HG03159 (cell line): ENCODE results near the gene RAB1A.
"Not testable (repeated sequence)": the region's sequence is repeated elsewhere in the genome, so short reads cannot be mapped to it uniquely, and the experiment has no call there.

ENCODE experiments used
- ATAC-seq: cut with Tn5 transposase; IDR thresholded peaks from one replicate; pipeline ENCODE4 v1.9.1; 2021; ENCODE audit warnings: mild to moderate bottlenecking, moderate library complexity; ENCODE audit not compliant: unreplicated experiment

RAB1A gene

DNA sequence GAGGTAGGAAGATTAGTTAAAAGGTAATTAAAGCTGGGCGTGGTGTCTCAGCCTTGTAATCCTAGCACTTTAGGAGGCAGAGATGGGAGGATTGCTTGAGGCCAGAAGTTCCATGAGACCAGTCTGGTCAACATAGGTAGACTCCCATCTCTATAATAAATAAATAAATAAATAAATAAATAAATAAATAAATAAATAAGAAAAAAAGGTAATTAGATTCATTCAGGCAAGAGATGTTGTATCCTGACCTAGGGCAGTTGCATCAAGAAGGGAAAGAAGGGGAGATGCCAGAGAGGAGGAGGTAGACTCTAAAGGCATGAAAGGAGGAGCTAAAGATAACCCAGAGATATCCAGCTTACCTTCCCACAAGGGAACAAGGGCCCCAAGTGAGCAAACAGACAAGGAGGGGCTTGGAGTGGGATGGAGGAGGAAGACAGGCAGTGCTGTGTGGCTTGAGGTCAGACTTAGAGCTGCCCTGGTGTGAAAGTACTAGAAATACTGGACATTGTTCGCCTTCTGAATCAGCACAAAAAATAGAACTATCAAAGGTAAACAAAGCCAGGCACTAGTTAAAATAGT lies 7.4 kb upstream of the RAB1A start:
- no peak for ATAC-seq

DNA sequence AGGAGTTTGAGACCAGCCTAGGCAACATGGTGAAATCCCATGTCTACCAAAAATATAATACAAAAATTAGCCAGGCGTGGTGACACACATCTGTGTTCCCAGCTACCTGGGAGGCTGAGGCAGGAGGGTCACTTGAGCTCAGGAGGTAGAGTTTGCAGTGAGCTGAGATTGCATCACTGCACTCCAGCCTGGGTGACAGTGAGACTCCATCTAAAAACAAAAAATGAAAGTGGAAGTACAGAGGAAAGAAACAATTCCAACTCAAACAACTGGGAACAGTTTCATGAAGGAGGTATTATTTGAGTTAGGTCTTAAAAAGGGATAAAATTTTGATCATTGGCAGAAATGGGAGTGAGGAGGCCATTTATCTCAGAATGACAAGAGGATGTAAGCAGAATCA lies 6.3 kb upstream of the RAB1A start:
- ATAC-seq, result no peak

DNA sequence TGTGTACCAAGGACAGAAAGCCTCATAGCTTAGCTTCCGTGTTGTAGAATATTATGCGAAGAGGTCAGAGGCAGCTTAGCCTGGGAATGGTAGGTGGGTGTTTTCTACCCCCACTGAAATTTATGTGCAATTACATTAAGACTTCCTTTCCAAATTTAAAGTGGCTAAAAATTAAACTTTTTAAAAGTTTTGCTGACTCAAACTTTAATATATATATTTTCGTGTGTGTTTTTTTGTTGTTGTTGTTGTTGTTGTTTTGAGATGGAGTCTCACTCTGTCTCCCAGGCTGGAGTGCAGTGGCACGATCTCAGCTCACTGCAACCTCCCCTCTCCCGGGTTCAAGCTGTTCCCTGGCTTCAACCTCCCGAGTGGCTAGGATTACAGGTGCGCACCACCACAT lies 4.3 kb upstream of the RAB1A start:
- ATAC-seq, result no peak

DNA sequence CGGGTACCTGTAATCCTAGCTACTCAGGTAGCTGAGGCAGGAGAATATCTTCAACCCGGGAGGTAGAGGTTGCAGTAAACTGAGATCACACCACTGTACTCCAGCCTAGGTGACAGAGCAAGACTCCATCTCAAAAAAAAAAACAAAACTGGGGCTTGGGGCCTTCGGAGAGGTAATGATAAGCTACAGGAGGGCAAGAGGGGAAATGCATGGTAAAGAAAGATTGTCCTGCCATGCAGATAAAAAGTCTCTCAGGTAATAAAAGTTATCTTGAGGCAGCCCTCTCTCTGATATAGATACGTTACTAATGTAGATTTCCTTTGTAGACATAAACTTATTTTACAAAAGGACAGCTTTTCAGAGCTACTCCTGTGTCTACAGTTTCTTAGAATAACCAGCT lies 3.7 kb upstream of the RAB1A start:
- no peak for ATAC-seq

DNA sequence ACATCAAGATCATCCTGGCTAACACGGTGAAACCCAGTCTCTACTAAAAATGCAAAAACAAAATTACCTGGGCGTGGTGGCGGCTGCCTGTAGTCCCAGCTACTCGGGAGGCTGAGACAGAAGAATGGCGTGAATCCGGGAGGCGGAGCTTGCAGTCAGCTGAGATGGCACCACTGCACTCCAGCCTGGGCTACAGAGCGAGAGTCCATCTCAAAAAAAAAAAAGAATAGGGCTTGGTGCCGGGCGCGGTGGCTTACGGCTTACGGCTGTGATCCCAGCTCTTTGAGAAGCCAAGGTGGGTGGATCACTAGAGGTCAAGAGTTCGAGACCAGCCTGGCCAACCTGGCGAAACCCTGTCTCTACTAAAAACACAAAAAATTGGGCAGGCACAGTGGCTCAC lies 3.0 kb upstream of the RAB1A start:
- not testable (repeated sequence) for ATAC-seq

DNA sequence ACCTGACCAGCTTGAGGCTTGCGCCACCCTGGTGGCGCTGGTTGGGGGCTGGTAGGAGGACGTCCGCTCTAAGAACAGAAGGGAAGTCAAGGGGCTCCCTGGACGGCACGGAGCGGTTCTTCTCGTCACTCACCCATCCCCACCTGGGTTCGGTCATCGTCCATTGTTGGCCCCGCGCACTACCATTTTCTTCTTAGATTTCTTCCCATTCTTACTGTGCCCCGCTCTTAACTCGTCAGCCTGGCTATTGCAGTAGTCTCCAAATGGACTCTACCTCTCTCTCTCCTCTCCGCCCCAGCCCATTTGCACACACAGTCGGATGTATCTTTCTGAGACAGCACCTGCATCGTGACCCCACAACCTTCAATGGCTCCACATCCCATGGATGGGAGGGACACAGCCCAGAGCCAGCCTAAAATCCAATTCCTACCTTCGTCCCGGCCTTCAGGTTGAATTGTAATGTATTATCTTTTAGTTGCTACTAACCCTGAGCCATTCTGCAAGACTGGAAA lies 814 bp upstream of the RAB1A start:
- peak; percentile 28 for ATAC-seq

DNA sequence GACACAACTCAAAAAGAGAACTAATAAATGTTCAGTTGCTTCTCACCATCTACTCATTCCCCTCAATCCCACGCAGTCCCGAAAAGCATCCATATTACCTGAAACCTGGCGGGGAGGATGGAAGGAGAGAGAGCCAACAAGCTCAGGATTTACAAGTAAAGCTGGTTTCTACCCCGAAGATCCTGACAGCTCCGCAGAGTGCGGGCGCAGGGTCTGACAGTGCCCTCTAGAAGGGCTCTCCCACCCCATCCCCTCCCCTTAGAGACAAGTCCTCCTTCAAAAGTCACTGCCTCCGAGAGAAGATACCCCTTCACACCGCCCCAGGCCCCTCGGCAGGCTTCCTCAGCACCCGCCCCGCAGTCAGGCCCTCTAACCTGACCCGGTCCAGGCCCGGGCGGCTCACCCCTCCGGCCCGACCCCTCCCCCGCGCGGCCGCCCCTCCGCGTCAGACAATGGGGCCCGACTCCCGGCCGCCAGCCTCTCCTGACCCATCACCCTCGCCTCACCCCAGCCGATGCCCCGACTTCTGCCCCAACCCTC lies 550 bp downstream of the RAB1A start:
- peak; percentile 0 for ATAC-seq

DNA sequence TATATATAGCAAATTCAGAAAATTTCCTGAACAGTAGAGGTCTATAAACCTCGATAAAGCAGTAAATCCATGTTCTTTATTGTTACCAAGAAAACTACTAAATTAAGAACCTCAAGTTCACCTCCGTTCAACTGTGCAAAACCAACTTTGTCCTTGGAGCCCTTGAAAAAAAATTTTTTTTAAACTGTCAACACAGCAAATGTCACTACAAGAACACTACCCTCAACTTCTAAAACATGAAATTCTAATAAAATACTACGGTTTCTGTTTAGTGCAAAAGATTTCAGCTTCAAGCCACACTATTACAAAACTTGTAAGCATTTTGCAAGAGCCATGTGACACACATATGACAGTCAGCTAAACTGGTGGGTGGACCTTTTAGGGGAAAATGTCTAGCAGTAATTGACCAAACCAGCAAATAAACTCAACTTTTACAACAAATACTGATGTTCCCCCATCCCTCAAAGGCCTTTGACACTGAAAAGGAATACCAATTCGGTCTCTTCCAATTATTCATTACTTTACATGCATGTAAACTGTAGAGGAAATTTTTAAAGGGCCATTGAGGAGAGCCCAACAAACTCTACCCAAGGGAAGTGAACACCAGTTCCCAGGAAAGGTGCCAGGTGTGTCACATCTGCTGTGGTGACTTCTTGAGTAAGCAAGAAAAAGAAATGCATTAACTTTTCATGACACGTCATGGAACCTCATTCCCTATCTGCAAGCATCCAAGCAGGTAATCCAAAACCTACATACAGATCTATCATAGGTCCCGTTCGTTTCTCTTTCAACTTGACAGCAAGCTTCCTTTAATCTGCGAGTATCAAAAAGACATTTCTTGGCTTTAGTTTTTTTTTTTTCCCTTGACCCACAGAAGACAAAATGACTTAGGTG lies 1.4 kb downstream of the RAB1A start:
- ATAC-seq, result no peak

DNA sequence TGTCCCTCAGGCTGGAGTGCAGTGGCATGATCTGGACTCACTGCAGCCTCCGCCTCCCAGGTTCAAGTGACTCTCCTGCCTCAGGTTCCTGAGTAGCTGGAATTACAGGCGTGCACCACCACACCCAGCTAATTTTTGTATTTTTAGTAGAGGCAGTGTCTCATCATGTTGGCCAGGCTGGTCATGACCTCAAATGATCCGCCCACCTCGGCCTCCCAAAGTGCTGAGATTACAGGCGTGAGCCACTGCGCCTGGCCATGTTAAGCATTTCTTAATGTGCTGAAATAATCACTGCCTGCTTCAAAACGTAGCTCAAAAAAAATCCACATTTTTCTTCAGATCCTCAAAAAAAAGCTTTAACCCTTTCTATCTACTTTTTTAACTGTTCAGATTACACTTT lies 4.4 kb downstream of the RAB1A start:
- ATAC-seq, result not testable (repeated sequence)

DNA sequence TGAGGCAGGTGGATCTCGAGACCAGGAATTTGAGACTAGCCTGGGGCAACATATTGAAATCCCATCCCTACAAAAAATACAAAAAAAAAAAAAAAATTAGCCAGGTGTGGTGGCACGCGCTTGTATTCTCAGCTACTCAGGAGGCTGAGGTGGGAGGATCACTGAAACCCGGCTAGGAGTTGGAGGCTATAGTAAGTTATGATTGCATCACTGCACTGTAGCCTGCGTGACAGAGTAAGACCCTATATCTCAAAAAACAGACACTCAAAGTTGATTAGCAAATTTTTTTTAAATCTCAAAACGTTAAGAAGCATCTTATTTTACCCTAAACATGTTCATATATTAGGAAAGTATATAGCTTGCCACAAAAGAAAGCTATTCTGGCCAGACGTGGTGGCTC lies 7.6 kb downstream of the RAB1A start:
- ATAC-seq, result no peak

DNA sequence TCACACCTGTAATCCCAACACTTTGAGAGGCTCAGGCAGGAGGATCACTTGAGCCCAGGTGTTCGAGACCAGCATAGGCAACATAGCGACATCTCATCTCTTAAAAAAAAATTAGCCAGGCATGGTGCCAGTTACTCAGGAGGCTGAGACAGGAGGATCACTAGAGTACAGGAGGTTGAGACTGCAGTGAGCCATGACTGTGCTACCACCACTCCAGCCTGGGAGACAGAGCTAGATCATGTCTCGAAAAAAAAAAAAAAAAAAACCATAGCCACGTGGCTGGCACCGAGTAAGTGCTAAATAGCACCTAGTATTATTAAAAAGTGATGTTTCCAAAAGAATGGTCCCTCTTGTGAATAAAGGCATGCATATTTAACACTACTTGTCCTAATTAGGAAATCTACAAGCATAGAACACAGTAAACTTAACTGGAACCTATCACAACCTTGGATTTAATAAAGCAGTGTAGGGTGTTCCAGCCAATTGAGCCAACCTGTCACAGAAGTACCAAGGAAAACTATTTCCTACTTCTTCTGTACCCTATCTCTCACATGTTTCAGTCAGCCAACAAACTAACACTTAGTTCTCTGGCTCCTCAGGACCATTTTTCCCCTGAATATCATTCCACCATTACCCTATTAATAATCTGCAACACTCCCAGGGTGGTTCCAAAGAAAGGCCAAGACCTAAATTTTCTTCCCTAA lies 8.8 kb downstream of the RAB1A start:
- ATAC-seq, result no peak

DNA sequence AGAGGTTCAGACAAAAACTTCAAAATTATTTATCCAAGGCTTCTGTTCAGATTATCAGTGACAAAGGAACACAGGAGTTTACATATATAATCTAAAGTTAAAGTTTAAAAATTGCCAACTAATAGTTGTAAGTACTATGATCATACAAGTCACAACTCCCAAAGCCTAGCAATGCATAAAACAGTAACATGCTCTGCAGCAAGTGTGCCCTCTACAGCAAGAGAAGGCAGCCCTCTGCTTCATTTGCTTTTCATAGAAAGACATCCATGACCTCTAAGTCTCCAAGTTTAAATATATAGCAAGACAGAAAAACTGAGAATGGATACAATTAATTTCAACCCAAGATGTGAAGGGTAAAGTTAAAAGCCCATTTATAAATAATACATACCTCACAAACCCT lies 13.3 kb downstream of the RAB1A start:
- no peak for ATAC-seq

DNA sequence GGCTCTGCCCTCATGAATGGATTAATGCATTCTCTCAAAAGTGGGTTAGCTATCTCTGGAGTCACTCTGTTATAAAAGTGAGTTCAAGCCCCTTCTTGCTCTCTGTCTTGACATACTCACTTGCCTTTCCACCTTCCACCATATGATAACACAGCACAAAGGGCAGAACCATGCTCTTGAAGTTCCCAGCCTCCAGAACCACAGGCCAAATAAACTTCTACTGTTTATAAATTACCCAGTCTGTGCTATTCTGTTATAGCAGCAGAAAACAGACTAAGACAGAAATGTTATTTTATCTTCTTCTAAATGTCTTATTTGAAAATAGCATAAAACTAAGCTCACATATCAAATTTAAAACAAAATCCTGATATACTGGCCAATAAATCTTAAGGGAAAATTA lies 15.0 kb downstream of the RAB1A start:
- ATAC-seq, result no peak

DNA sequence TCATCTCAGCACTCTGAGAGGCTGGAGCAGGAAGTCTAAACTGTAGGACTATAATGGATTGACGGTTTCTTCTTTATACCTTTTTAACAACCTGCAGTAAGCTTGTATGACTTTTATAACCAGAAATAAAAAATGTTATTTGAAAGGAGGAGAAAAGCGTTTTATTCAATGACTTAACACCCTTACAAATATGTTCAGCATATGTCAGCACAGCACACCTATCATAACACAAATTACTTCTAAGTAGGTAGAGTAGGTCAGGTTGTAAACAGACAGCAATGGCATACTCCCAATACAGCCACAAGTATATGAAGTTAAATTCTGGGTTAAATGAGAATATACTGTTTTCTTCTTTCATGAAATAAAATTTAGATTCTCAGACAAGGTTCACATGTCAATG lies 16.1 kb downstream of the RAB1A start:
- no peak for ATAC-seq

DNA sequence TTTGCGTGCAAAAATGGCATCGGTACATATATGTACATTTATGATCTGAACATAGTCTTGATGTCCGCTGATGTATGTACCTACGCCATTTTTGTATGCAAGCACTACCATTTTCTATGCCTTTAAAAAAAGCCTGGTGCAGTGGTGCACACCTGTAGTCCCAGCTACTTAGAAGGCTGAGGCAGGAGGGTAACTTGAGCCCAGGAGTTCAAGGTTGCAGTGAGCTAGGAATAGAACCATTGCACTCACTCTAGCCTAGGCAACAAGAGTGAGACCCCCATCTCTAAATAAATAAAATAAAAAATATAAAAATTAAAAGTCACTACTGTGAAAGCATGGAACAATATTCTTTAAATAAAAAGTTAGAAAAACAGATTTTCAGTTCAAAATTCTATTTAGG lies 16.7 kb downstream of the RAB1A start:
- ATAC-seq, result no peak

DNA sequence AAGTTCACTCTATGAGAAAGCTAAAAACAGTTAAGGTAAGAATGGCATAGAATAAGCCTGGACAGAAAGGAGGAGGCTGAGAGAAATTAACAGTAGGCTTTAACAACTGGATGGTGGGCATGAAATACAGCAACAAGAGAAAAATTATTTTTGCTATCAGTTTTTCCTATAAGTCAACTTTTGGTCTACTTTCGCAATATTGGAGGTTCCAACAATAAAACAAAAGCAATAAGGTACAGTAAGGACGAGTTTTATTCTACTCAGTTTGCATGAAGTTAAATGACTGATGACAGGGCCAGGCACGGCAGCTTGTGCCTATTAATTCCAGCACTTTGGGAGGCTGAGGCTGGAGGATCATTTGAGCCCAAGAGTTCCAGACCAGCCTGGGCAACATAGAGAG lies 17.3 kb downstream of the RAB1A start:
- no peak for ATAC-seq

DNA sequence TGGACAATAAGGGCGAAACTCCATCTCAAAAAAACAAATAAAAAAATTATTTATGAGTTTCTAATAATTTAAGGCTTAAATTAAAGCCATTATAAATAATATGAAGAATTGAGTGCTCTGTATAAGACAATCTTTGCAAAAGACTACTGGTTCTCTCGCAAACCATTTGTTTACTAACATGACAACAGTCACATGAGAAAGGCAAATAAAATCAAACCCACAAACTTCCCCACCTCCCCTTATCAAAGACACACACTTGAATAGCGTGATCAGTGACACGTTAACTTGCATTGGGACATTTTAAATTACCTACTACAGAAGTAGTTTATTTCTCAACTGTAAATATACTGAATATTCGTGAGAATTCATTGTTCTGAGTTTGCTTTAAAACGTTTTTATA lies 21.1 kb downstream of the RAB1A start:
- ATAC-seq, result no peak

DNA sequence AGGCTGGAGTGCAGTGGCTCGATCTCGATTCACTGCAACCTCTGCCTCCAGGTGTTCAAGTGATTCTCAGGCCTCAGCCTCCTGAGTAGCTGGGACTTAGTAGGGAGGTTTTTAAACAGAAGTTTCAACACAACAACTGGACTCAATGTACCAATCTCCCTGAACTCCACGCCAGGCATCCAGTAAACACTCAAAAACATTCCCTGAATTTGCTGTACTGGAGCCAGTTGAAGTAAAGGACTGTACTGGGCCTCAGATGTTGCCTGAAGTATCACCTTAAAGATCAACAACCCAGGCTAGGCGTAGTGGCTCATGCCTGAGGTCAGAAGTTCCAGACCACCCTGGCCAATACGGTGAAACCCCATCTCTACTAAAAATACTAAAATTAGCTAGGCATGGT lies 22.4 kb downstream of the RAB1A start:
- no peak for ATAC-seq

DNA sequence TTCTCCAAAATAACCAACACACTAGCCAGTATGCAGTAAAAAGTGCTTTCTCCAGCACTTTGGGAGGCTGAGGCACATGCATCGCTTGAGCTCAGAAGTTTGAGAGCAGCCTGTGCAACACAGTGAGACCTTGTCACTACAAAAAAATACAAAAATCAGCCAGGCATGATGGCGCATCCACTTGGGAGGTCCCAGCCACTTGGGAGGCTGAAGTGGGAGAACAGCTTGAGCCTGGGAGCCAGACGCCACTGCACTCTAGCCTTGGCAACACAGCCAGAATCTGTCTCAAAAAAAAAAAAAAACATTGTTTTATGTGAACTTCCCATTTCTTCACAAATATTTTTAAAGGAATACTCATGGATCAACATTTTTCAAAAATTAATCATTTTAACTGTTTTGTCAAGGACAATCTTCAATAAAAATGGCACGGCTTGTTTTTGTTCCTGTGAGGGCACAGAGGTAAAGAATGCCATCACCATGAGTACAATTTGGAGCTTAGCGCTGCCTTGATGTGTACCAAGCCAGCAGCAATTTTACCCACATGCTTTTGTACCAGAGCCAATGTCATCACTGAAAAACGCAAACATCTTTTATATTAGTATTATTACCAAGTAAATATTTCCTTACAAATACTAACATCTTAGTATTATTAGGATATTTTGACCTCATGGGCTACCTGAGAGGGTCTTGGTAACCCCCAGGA lies 26.7 kb downstream of the RAB1A start:
- no peak for ATAC-seq

DNA sequence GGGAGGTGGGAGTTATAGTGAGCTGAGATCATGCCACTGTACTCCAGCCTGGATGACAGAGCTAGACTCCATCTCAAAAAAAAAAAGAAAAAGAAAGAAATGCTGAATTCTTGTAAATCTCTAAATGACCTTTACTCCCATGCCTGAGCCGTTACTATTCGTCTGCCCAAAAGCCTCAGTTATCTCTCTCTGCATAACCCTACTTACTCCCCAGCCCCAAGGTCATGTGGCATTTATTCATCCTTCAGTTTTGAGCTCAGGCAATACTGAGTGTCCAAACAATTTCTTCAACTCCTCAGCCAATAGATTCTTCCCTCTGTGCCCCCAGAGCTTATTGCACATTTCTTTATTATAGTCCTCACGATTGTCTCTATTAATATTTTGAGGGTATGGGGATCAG lies 28.8 kb downstream of the RAB1A start:
- no peak for ATAC-seq

DNA sequence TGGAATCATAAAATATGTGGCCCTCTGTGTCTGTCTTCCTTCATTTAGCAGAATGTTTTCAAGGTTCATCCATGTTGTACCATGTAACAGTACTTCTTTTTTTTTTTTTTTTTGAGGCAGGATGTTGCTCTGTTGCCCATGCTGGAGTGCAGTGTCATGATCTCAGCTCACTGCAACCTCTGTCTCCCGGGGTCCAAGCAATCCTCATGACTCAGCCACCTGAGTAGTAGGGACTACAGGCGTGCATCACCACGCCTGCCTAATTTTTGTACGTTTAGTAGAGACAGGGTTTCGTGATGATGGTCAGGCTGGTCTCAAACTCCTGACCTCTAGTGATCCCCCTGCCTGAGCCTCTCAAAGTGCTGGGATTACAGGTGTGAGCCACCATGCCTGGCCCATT lies 31.2 kb downstream of the RAB1A start:
- no peak for ATAC-seq
